Right lobe of liver (tissue), 4 donors: ENCODE results near the gene SLC39A12.

ENCODE experiments used
- POLR2A ChIP-seq: fragments of 450-650 bp; IDR thresholded peaks from one replicate; pipeline ENCODE4 v1.6.1; 2017; ENCODE audit warnings: antibody characterized with exemption, mild to moderate bottlenecking
- TF ChIP-seq, protein P1 (sequence below), 4 donors: fragments of 200-600 bp in 3 of 4; fragments of 450-650 bp in 1 of 4; IDR thresholded peaks; one replicate each; pipeline versions ENCODE4 v1.5.1 to v1.8.0; 2016 to 2022; ENCODE audit warnings: antibody characterized with exemption in 4 of 4, mild to moderate bottlenecking in 2 of 4
- donor health status: DM: no; HTN: no; CAD: no.
- donor health status: DM: no; HTN: no; CAD: no.
- donor health status: DM: no; HTN: yes; CAD: no.

- TF ChIP-seq, protein P1, sequence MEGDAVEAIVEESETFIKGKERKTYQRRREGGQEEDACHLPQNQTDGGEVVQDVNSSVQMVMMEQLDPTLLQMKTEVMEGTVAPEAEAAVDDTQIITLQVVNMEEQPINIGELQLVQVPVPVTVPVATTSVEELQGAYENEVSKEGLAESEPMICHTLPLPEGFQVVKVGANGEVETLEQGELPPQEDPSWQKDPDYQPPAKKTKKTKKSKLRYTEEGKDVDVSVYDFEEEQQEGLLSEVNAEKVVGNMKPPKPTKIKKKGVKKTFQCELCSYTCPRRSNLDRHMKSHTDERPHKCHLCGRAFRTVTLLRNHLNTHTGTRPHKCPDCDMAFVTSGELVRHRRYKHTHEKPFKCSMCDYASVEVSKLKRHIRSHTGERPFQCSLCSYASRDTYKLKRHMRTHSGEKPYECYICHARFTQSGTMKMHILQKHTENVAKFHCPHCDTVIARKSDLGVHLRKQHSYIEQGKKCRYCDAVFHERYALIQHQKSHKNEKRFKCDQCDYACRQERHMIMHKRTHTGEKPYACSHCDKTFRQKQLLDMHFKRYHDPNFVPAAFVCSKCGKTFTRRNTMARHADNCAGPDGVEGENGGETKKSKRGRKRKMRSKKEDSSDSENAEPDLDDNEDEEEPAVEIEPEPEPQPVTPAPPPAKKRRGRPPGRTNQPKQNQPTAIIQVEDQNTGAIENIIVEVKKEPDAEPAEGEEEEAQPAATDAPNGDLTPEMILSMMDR (IDR thresholded peaks at IDR 0.05): no peak
- no peak for TF ChIP-seq POLR2A
Measured at GRCh38 chr10:18068401-18068800, 116.7 kb downstream of the SLC39A12 start.
